Testis (tissue), 3 donors: ENCODE data around the gene PLA2G4D. TPM values are rescaled to one million over a fixed set of nuclear protein-coding genes. Genes with fewer than 3 reads are reported as not detected.

Experiments used
- DNase-seq: peaks from one replicate; pipeline ENCODE4 v3.0.0-alpha.2; 2019
- H3K27ac ChIP-seq, 2 donors: fragments of 200-600 bp; sonication (generic); one replicate each; pipeline ENCODE4 v1.5.1; 2019
- H3K27me3 ChIP-seq: fragments of 200-600 bp; sonication (generic); one replicate; pipeline ENCODE4 v1.5.1; 2019
- H3K36me3 ChIP-seq: fragments of 200-600 bp; sonication (generic); one replicate; pipeline ENCODE4 v1.5.1; 2017; ENCODE audit warnings: low read depth; ENCODE audit errors: missing control alignments
- H3K4me1 ChIP-seq: fragments of 200-600 bp; sonication (generic); one replicate; pipeline ENCODE4 v1.5.1; 2019
- H3K4me3 ChIP-seq, 2 donors: fragments of 200-600 bp; sonication (generic); one replicate each; pipeline ENCODE4 v1.5.1; 2017 to 2019
- H3K9me3 ChIP-seq: fragments of 200-600 bp; sonication (generic); one replicate; pipeline ENCODE4 v1.5.1; 2017
- POLR2A ChIP-seq: fragments of 450-650 bp; IDR thresholded peaks from one replicate; pipeline ENCODE4 v1.6.1; 2017; ENCODE audit warnings: antibody characterized with exemption, mild to moderate bottlenecking, moderate library complexity
- WGBS, 2 donors: methylation state at CpG; one replicate each; pipeline ENCODE4 v1.1.5; 2018; 5-methylcytosine and 5-hydroxymethylcytosine counted together
- intact Hi-C: fragments of 100-400 bp; cut with DNase I; formaldehyde crosslinking; loops from one replicate; pipeline ENCODE4 v1.15.1; 2023; ENCODE audit warnings: low total_unique reads
- polyA plus RNA-seq: library from polyadenylated mRNA; stranded (reverse); fragments of 350-450 nt; fragmentation: Illumina TruSeq; extraction: RNeasy Lipid Tissue Mini Kit (QIAGEN cat#74804); gene quantifications from one replicate; pipeline ENCODE4 v1.2.3, GENCODE V29; 2014; ENCODE audit warnings: low read depth, low replicate concordance; ENCODE audit not compliant: insufficient read depth
- total RNA-seq, 2 donors: library from RNA; depleted of rRNA; stranded (reverse); fragments of >200 nt; gene quantifications; one replicate each; pipeline ENCODE4 v1.2.3, GENCODE V29; 2016
- TF ChIP-seq, protein P1 (sequence below), 3 experiments: fragments of 450-650 bp in 2 of 3; fragments of 200-600 bp in 1 of 3; sonication (generic) in 1 of 3; IDR thresholded peaks; one replicate each; pipeline ENCODE4 v1.5.1; 2016 to 2019; ENCODE audit warnings: antibody characterized with exemption in 3 of 3, mild to moderate bottlenecking in 2 of 3, moderate library complexity in 1 of 3

PLA2G4D gene
- total and polyA plus RNA-seq, 3 donors from 2014 or later, result 0.11 to 0.43 (median 0.16) TPM

DNA sequence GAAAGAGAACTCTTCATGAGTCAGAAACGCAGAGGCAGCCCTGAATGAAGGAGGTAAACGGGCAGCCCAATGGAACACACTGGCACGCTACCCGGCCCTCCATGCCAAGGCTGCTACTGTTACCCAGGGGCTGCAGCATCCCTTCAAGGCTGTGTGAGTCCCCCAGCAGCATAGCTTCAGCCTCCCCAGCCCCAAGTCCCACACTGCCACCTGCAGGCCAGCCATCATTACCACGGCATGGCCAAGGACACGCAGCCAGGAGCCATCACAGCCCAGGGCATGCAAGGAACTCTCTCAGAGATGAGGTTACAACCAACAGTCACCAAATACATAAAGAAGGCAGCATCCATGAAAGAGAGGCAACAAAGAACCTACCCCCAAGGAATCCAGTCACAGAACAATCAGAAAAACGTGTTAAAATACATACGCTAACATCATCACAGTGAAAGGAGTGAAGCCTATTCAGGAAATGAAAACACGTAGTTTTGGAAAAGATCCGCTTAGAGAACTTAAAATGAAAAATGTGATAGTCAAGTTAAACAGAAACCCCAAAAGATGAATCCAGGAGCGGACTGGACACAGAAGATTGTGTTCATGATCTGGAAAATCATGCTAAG, 39.6 kb upstream of the PLA2G4D start:
- Histone ChIP-seq H3K27ac (no peak overlapping the region), H3K4me1 (no peaks in the 10 kb centered on the region), H3K36me3 (no peaks in the 10 kb centered on the region), H3K9me3 (no peaks in the 10 kb centered on the region), H3K27me3 (no peaks in the 10 kb centered on the region), H3K4me3 (no peak overlapping the region)
- WGBS, 2 donors, result 74 to 83% methylated on average over 11 of the region's 11 CpGs
- intact Hi-C loops, result no loop called here
- TF ChIP-seq, protein P1, sequence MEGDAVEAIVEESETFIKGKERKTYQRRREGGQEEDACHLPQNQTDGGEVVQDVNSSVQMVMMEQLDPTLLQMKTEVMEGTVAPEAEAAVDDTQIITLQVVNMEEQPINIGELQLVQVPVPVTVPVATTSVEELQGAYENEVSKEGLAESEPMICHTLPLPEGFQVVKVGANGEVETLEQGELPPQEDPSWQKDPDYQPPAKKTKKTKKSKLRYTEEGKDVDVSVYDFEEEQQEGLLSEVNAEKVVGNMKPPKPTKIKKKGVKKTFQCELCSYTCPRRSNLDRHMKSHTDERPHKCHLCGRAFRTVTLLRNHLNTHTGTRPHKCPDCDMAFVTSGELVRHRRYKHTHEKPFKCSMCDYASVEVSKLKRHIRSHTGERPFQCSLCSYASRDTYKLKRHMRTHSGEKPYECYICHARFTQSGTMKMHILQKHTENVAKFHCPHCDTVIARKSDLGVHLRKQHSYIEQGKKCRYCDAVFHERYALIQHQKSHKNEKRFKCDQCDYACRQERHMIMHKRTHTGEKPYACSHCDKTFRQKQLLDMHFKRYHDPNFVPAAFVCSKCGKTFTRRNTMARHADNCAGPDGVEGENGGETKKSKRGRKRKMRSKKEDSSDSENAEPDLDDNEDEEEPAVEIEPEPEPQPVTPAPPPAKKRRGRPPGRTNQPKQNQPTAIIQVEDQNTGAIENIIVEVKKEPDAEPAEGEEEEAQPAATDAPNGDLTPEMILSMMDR (IDR thresholded peaks at IDR 0.05), result peak in 1 of 3 experiments; percentile 25
- no peak for TF ChIP-seq POLR2A
- peak; percentile 40 for DNase-seq

DNA sequence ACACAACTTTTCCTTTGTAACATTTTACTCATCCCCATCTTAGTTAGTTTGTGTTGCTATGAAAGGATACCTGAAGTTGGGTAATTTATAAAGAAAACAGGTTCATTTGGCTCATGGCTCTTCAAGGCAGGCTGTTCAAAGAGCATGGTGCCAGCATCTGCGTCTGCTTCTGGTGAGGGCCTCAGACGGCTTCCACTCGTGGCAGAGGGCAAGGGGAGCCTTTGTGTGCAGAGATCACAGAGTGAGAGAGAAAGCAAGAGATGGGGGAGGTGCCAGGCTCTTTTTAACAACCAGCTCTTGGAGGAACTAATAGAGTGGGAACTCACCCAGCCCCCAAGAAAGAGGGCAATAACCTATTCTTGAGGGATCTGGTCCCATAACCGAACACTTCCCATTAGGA, 39.0 kb upstream of the PLA2G4D start:
- DNase-seq, result no peak
- H3K9me3 ChIP-seq, result no peaks in the 10 kb centered on the region
- H3K4me1 ChIP-seq, result no peaks in the 10 kb centered on the region
- WGBS, 2 donors, result 88 to 92% methylated on average over 4 of the region's 4 CpGs
- H3K27me3 ChIP-seq, result no peaks in the 10 kb centered on the region
- H3K4me3 ChIP-seq, result no peak overlapping the region
- no peaks in the 10 kb centered on the region for H3K36me3 ChIP-seq
- TF ChIP-seq POLR2A, result no peak
- TF ChIP-seq, protein P1 (IDR thresholded peaks at IDR 0.05), result no peak
- intact Hi-C loops, result no loop called here
- no peak overlapping the region for H3K27ac ChIP-seq

DNA sequence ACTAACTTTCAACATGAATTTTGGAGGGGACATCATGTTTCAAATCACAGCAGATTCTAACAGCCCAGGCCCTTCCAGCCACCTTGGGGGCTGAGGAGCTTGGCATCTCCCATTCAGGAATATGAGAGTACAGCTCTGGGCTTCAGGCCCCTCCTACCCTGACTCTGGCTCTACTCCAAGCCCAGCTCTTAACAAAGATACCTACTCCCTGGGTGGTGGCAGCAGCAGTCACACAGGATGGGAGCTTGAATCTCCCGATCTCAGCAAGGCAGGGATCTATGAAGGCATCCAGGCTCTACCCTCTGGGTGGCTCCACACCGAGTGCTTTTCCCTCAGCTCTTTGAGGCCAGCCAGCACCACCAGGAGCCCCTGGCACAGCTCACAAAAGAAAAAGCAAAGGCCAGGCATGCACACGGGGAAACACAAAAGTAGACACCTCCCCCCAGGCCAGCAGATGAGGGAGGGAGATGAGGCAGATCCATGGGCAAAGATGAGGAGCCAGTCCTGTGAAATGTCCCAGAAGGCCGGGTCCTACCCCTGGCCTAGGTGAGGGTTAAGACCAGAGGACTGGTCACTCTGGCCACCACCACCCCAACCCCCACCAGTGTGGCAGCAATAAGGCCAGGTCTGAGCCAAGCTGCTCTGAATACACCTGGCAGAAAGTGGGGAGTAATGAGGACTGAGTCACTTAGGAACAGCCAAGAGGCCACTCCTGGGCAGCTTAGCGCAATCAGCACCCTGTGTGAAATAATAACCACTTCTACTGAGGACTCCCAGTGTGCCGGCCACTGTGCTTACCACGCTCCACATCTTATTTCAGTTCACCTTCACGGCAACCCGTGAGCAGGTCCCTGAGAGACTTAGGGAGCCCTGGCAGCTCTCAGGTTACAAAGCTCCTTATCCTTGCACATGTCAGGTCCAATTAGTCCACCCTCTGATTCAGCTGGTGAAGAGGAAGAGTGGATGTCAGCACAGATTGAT, 37.8 kb upstream of the PLA2G4D start:
- DNase-seq, result no peak
- Histone ChIP-seq H3K4me3 (no peak overlapping the region), H3K36me3 (no peaks in the 10 kb centered on the region), H3K27me3 (no peaks in the 10 kb centered on the region), H3K4me1 (no peaks in the 10 kb centered on the region), H3K9me3 (no peaks in the 10 kb centered on the region), H3K27ac (no peak overlapping the region)
- intact Hi-C loops, result no loop called here
- TF ChIP-seq, protein P1 (IDR thresholded peaks at IDR 0.05), result no peak
- WGBS, 2 donors, result 83 to 93% methylated on average over 7 to 9 of the region's 9 CpGs

DNA sequence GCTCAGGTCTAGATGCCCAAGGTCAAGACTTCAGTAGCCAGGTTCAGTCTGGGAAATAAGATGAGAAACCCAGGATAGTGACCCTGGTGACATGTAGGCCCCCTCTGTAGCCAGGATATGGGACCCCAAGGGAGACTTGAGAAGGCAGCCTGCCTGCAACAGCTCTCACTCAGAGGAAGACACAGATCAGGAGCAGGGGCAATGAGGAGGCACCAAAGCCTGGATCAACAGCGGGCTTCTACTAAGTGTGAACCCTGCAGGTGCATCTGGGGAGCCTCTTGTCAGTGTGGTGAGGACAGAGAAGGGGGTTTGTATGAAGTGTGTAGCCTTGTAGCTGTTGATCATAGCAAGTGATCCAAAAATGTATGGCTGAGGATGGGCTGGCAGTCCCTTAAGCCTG, 36.6 kb upstream of the PLA2G4D start:
- Histone ChIP-seq H3K4me3 (no peak overlapping the region), H3K27ac (no peak overlapping the region), H3K27me3 (no peaks in the 10 kb centered on the region), H3K36me3 (no peaks in the 10 kb centered on the region), H3K9me3 (no peaks in the 10 kb centered on the region), H3K4me1 (no peaks in the 10 kb centered on the region)
- intact Hi-C loops, result no loop called here
- DNase-seq, result no peak
- WGBS, 2 donors, result 100% methylated on average over 1 of the region's 1 CpG; no CpG with 5 or more reads in 1 of the 2 donors
- TF ChIP-seq, protein P1 (IDR thresholded peaks at IDR 0.05), result no peak
- no peak for TF ChIP-seq POLR2A
